OCI-LY7 (cell line): ENCODE measurements around the gene TMEM131L. TPM values are rescaled to one million over a fixed set of nuclear protein-coding genes. Genes with fewer than 3 reads are reported as not detected.
A peak's percentile ranks its signal among the peaks of the same experiment; 100 is the strongest.

Experiments used
- BruUV-seq: library from RNA; stranded (reverse); fragments of 400-500 nt; replicated peaks from 2 replicates; lab custom pipeline; 2021; lab: Mats Ljungman, UMichigan
- CTCF ChIA-PET: fragments of 300-600 bp; sonication (Branson Sonifier 250); formaldehyde crosslinking; loops from one replicate; lab custom pipeline; 2022; ENCODE audit warnings: antibody characterized with exemption; ENCODE audit not compliant: unreplicated experiment; lab: Charles Lee
- POLR2A ChIA-PET: fragments of 300-600 bp; sonication (Branson Sonifier 250); formaldehyde crosslinking; loops from one replicate; lab custom pipeline; 2022; ENCODE audit warnings: antibody characterized with exemption; lab: Charles Lee
- DNase-seq: peaks from one replicate; pipeline ENCODE4 v3.0.0-alpha.2; 2015; ENCODE audit warnings: low spot score
- H2AFZ ChIP-seq: fragments of 200-600 bp; sonication (generic), shearing (Covaris generic); 2 replicates; pipeline ENCODE4 v1.6.1; 2014; ENCODE audit warnings: mild to moderate bottlenecking, antibody characterized with exemption, low read length, moderate library complexity
- H3K27ac ChIP-seq: fragments of 200-600 bp; sonication (generic); 2 replicates; pipeline ENCODE4 v1.5.1; 2014; ENCODE audit warnings: mixed run types, low read depth, mild to moderate bottlenecking, moderate library complexity, low read length, inconsistent platforms; ENCODE audit not compliant: poor library complexity, severe bottlenecking
- H3K36me3 ChIP-seq: fragments of 200-600 bp; sonication (generic); 2 replicates; pipeline ENCODE4 v1.6.1; 2014; ENCODE audit warnings: mild to moderate bottlenecking, antibody characterized with exemption, low read length, moderate library complexity, mixed read lengths; ENCODE audit not compliant: insufficient read depth
- H3K4me1 ChIP-seq: fragments of 200-600 bp; sonication (generic); 2 replicates; pipeline ENCODE4 v1.5.1; 2014; ENCODE audit warnings: mild to moderate bottlenecking, low read length; ENCODE audit not compliant: insufficient read depth, poor library complexity, severe bottlenecking
- H3K4me2 ChIP-seq: fragments of 200-600 bp; sonication (generic); 2 replicates; pipeline ENCODE4 v1.6.1; 2014; ENCODE audit warnings: mild to moderate bottlenecking, low read length
- H3K4me3 ChIP-seq: fragments of 200-600 bp; sonication (generic); 2 replicates; pipeline ENCODE4 v1.5.1; 2014; ENCODE audit warnings: mild to moderate bottlenecking, low read depth, low read length; ENCODE audit not compliant: poor library complexity, severe bottlenecking
- H3K79me2 ChIP-seq: fragments of 200-600 bp; sonication (generic); 2 replicates; pipeline ENCODE4 v1.6.1; 2016; ENCODE audit warnings: low read depth, mild to moderate bottlenecking, low read length, moderate library complexity, mixed read lengths; ENCODE audit not compliant: insufficient read depth
- H3K9me2 ChIP-seq: fragments of 200-600 bp; sonication (generic); 2 replicates; pipeline ENCODE4 v1.6.1; 2016; ENCODE audit warnings: mild to moderate bottlenecking, low read length, mixed read lengths; ENCODE audit not compliant: insufficient read depth
- H3K9me3 ChIP-seq: fragments of 200-600 bp; sonication (generic); 2 replicates; pipeline ENCODE4 v1.6.1; 2014; ENCODE audit warnings: mild to moderate bottlenecking, mixed run types, low read length, mixed read lengths
- H4K20me1 ChIP-seq: fragments of 200-600 bp; sonication (generic); 2 replicates; pipeline ENCODE4 v1.6.1; 2014; ENCODE audit warnings: mild to moderate bottlenecking, antibody characterized with exemption, low read length, moderate library complexity, mixed read lengths; ENCODE audit not compliant: insufficient read depth
- EZH2phosphoT487 ChIP-seq: fragments of 200-600 bp; sonication (generic); IDR thresholded peaks from 2 replicates; pipeline ENCODE4 v1.6.1; 2018; ENCODE audit warnings: low read depth, borderline replicate concordance, mild to moderate bottlenecking, mixed run types, antibody characterized with exemption, low read length, moderate library complexity, mixed read lengths
- intact Hi-C: fragments of 100-400 bp; cut with micrococcal nuclease; formaldehyde crosslinking; loops from one replicate; pipeline ENCODE4 v1.10.0; 2022; ENCODE audit not compliant: unreplicated experiment
- total RNA-seq, 2 experiments: library from RNA; depleted of rRNA in 1 of 2; stranded (reverse); fragments of >200 nt in 1 of 2; shearing (Covaris generic) in 1 of 2; gene quantifications; 2 replicates each; pipeline ENCODE4 v1.2.3, GENCODE V29; 2014 to 2022
- TF ChIP-seq, protein P1 (sequence below): fragments of 200-600 bp; sonication (generic); conservative IDR thresholded peaks from 2 replicates; pipeline ENCODE4 v1.5.1; 2014; ENCODE audit warnings: mild to moderate bottlenecking, antibody characterized with exemption, low read length, moderate library complexity, mixed read lengths

The TMEM131L gene
- total RNA-seq, 2 experiments from 2014 or later, result 133 to 148 TPM

DNA sequence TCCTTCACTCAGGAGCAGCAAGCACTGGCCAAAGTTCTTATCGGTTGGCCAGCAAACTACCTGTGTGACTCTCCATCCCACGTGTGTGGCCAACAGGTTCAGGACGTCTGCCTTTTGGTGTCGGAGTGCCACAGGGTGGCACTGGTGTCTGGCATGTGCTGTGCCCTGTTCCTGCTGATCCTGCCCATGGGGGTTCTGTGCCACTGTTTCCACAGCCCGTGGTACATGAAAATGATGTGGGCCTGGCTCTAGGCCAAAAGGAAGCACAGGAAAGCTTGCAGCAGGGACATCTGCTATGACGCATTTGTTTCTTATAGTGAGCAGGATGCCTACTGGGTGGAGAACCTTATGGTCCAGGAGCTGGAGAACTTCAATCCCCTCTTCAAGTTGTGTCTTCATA is 213.3 kb downstream of the TMEM131L start:
- CTCF ChIA-PET, result no interaction called here
- Histone ChIP-seq H3K79me2 (no peaks in the 10 kb centered on the region), H3K4me3 (no peak overlapping the region), H3K9me3 (no peaks in the 10 kb centered on the region; the same call in 1 of the 2 replicates), H3K36me3 (no peaks in the 10 kb centered on the region), H3K4me2 (no peak overlapping the region), H4K20me1 (no peaks in the 10 kb centered on the region), H3K9me2 (no peaks in the 10 kb centered on the region), H3K4me1 (no peaks in the 10 kb centered on the region), H3K27ac (no peak overlapping the region), H2AFZ (no peak overlapping the region)
- DNase-seq, result no peak
- BruUV-seq, result no TSS peak
- TF ChIP-seq, protein P1, sequence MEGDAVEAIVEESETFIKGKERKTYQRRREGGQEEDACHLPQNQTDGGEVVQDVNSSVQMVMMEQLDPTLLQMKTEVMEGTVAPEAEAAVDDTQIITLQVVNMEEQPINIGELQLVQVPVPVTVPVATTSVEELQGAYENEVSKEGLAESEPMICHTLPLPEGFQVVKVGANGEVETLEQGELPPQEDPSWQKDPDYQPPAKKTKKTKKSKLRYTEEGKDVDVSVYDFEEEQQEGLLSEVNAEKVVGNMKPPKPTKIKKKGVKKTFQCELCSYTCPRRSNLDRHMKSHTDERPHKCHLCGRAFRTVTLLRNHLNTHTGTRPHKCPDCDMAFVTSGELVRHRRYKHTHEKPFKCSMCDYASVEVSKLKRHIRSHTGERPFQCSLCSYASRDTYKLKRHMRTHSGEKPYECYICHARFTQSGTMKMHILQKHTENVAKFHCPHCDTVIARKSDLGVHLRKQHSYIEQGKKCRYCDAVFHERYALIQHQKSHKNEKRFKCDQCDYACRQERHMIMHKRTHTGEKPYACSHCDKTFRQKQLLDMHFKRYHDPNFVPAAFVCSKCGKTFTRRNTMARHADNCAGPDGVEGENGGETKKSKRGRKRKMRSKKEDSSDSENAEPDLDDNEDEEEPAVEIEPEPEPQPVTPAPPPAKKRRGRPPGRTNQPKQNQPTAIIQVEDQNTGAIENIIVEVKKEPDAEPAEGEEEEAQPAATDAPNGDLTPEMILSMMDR, result no peak
- no peak for TF ChIP-seq EZH2phosphoT487
- intact Hi-C loops, result no loop called here
- POLR2A ChIA-PET, result interaction anchor here (0.5 kb wide), 1 partner anchor 19 kb away, joined by 3 read pairs; no protein-coding TSS in a partner anchor

DNA sequence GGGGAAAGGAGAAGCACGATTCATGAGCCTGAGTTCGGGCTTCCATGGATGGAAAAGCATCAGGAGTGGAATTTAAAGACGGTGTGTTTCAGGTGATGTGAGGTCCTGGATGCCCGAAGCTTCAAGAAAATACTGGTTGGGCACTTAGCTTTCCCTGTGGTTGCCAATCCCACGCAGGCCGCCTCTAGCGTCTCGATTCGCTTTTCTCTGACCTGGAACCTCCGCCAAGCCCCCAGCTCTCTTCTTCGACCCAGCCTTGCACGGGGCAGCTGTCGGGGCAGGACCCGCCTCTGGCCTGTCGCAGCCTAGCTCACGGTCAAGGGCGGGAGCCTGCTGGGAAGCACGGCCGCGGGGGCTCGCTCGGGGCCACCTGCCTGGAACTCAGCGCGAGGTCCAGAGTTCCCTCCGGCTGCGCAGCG is 217.6 kb downstream of the TMEM131L start:
- H4K20me1 ChIP-seq, result no peaks in the 10 kb centered on the region
- CTCF ChIA-PET, result no interaction called here
- DNase-seq, result no peak
- no peaks in the 10 kb centered on the region for H3K9me3 ChIP-seq
- TF ChIP-seq EZH2phosphoT487, result no peak
- TF ChIP-seq, protein P1, result no peak
- H3K9me2 ChIP-seq, result no peaks in the 10 kb centered on the region
- no peak overlapping the region for H3K4me2 ChIP-seq
- intact Hi-C loops, result no loop called here
- no peak overlapping the region for H3K27ac ChIP-seq
- POLR2A ChIA-PET, result no interaction called here
- no peaks in the 10 kb centered on the region for H3K4me1 ChIP-seq
- no peak overlapping the region for H2AFZ ChIP-seq
- no peaks in the 10 kb centered on the region for H3K79me2 ChIP-seq
- H3K36me3 ChIP-seq, result no peaks in the 10 kb centered on the region
- H3K4me3 ChIP-seq, result no peak overlapping the region
- BruUV-seq, result no TSS peak

DNA sequence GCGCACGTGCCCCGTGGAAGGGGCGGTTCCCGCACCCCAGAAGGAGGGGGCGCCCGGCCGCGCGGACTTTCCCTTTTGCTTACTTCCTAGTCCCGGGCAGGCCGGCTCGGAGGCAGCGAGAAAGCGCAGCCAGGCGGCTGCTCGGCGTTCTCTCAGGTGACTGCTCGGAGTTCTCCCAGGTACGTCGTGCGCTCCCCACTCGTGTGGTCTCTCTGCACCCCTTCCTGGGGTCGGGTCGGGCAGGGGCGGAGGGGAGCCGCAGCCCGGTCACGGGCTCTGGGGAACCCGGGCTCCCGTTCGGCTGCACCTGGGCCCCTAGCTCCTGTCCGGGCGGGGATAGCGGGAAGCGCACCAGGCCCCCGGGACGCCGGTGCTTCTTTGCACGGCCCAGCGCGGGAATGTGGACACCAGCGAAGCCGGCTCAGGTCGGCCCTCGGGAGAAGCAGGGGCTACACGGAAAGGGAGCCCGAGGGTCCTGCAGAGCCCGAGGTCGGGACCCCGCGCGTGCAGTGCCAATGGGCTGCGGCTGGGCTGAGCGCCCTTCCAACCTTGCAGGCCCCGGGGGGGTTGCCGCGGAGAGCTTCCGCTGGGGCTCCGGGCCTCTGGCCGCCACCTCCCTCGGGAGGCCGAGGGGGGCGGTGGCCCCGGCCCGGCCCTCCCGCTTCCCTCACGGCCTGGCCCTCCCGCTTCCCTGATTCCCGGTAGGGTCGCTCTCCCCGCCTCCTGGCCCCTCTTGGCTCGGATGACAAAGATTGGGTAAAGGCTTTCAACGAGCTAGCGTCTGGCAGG is 218.2 kb downstream of the TMEM131L start, which contains the start of gene TLR2:
TSS of gene TLR2 (plus strand) at position 99 of the 789 bp plus-strand sequence. CDS start 18,628 bp downstream, outside the sequence.
- H3K36me3 ChIP-seq, result no peaks in the 10 kb centered on the region
- DNase-seq, result no peak
- no peak within 1 kb of the TSS for H3K27ac ChIP-seq
- H3K4me2 ChIP-seq, result peak within 1 kb of the TSS; percentile 5; the same call in 1 of the 2 replicates
- H3K4me3 ChIP-seq, result no peak within 1 kb of the TSS
- ChIA-PET POLR2A (no interaction called here), CTCF (no interaction called here)
- no peaks in the 10 kb centered on the region for H3K4me1 ChIP-seq
- H3K9me2 ChIP-seq, result no peaks in the 10 kb centered on the region
- H3K9me3 ChIP-seq, result 0 out of 2 replicates have a peak, but pooled peaks cover 3% of the 10 kb centered on the region
- no peaks in the 10 kb centered on the region for H3K79me2 ChIP-seq
- no TSS peak for BruUV-seq
- H2AFZ ChIP-seq, result no peak within 1 kb of the TSS
- H4K20me1 ChIP-seq, result no peaks in the 10 kb centered on the region
- intact Hi-C loops, result no loop called here
- no peak for TF ChIP-seq EZH2phosphoT487
- TF ChIP-seq, protein P1, result no peak
